ENCODE measurements around the gene TCTN2.

DNA sequence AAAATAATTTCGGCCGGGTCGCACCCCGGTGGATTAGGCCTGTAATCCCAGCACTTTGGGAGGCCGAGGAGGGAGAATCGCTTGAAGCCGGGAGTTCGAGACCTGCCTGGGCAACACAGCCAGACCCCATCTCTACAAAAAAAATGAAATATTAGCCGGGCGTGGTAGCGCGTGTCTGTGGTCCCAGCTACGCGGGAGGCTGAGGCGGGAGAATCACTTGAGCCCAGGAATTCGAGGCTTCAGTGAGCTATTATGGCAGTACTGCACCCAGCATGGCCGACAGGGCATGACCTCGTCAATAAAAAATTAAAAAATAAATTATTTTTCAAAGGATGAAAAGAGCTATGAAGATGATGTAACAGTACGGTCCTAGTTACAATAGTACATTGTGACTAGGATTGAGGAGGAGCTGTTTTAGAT lies 36.8 kb upstream of the TCTN2 start:
- TF ChIP-seq POLR2A (IDR thresholded peaks at IDR 0.05; ENCODE audit: low read depth): no peak
- no peak for TF ChIP-seq POLR2AphosphoS5 (IDR thresholded peaks at IDR 0.05)
- TF ChIP-seq, protein P1, sequence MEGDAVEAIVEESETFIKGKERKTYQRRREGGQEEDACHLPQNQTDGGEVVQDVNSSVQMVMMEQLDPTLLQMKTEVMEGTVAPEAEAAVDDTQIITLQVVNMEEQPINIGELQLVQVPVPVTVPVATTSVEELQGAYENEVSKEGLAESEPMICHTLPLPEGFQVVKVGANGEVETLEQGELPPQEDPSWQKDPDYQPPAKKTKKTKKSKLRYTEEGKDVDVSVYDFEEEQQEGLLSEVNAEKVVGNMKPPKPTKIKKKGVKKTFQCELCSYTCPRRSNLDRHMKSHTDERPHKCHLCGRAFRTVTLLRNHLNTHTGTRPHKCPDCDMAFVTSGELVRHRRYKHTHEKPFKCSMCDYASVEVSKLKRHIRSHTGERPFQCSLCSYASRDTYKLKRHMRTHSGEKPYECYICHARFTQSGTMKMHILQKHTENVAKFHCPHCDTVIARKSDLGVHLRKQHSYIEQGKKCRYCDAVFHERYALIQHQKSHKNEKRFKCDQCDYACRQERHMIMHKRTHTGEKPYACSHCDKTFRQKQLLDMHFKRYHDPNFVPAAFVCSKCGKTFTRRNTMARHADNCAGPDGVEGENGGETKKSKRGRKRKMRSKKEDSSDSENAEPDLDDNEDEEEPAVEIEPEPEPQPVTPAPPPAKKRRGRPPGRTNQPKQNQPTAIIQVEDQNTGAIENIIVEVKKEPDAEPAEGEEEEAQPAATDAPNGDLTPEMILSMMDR (IDR thresholded peaks at IDR 0.05): no peak
